Measurements from ENCODE around the gene SLC25A52. TPM values are rescaled to one million over a fixed set of nuclear protein-coding genes. Genes with fewer than 3 reads are reported as not detected.

Gene SLC25A52
- total and polyA plus RNA-seq, 10 donors = 0.09 to 1.4 TPM; not detected in 8

DNA sequence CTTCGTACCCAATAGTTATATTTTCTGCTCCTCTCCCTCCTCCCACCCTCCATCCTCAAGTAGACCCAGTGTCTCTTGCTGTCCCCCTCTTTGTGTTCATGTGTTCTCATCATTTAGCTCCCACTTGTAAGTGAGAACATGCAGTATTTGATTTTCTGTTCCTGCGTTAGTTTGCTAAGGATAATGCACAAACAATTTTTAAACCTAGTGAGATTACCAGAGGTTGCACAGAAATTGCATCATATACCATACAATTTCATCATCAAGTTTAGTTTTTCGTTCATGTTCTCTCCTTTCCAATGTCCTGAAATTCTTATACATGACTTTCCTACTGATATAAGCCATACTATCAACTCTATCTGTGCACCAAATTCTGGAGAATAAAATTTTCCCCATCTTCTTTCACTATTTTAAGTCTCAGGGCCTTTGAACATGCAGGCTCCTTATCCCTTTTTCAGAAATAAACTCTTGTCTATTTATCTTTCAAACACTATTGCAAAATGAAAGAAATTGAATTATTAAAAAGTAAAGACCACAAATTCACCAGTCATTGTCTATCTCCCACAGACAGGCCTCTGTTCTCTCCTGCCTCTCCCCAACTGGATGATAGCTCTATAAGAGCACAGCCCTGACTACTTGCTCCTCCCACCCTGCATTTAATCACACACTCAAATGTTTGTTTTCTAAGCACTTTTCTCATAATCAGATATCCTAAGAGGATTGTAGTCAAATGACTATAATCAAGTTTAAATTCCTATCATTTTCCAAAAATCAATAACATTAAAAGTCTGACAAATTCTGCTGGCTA is 49.1 kb downstream of the SLC25A52 start:
- TF ChIP-seq POLR2AphosphoS5 (IDR thresholded peaks at IDR 0.05) = no peak
- TF ChIP-seq, protein P1, sequence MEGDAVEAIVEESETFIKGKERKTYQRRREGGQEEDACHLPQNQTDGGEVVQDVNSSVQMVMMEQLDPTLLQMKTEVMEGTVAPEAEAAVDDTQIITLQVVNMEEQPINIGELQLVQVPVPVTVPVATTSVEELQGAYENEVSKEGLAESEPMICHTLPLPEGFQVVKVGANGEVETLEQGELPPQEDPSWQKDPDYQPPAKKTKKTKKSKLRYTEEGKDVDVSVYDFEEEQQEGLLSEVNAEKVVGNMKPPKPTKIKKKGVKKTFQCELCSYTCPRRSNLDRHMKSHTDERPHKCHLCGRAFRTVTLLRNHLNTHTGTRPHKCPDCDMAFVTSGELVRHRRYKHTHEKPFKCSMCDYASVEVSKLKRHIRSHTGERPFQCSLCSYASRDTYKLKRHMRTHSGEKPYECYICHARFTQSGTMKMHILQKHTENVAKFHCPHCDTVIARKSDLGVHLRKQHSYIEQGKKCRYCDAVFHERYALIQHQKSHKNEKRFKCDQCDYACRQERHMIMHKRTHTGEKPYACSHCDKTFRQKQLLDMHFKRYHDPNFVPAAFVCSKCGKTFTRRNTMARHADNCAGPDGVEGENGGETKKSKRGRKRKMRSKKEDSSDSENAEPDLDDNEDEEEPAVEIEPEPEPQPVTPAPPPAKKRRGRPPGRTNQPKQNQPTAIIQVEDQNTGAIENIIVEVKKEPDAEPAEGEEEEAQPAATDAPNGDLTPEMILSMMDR (IDR thresholded peaks at IDR 0.05 in 8 of 11, conservative IDR thresholded peaks at IDR 0.05 in 3 of 11) = no peak
- intact Hi-C loops (cut with DNase I; ENCODE audit: low total_unique reads) = no loop called here
- Histone ChIP-seq H3K36me3 (no peaks in the 10 kb centered on the region), H3K4me3 (no peak overlapping the region), H3K27ac (no peak overlapping the region), H3K27me3 (replicated peaks in 1 of 7) (no peaks in the 10 kb centered on the region), H3K4me1 (no peaks in the 10 kb centered on the region), H3K9me3 (peaks cover 0 to 4% (median 0%) of the 10 kb centered on the region in 8 donors)
- no peak for DNase-seq
- WGBS, 5 donors = 62 to 85% (median 76%) methylated on average over 3 of the region's 3 CpGs

- H3K4me3 ChIP-seq = no peak overlapping the region
- no peaks in the 10 kb centered on the region for H3K36me3 ChIP-seq
- intact Hi-C loops (cut with DNase I; ENCODE audit: low total_unique reads) = no loop called here
- no peaks in the 10 kb centered on the region for H3K4me1 ChIP-seq
- DNase-seq = no peak
- 53 to 74% (median 66%) methylated on average over 3 of the region's 3 CpGs for WGBS, 5 donors
- no peaks in the 10 kb centered on the region for H3K27me3 ChIP-seq (replicated peaks in 1 of 7)
- TF ChIP-seq POLR2A (IDR thresholded peaks at IDR 0.05) (no peak), POLR2AphosphoS5 (IDR thresholded peaks at IDR 0.05) (no peak)
- TF ChIP-seq, protein P1 (IDR thresholded peaks at IDR 0.05 in 8 of 11, conservative IDR thresholded peaks at IDR 0.05 in 3 of 11) = no peak
- no peak overlapping the region for H3K27ac ChIP-seq
- H3K9me3 ChIP-seq = peaks cover 0 to 4% (median 0%) of the 10 kb centered on the region in 8 donors
Measured at GRCh38 chr18:31710826-31711225, 49.9 kb downstream of the SLC25A52 start.

Other genes with a start within 250 kb of the SLC25A52 start
- not detected for gene TTR, start 169.0 kb downstream of the SLC25A52 start, total RNA-seq
- under 1 TPM in 2 of 3 donors, not detected in 1; 0.14 to 0.15 TPM for gene TTR, start 169.0 kb downstream of the SLC25A52 start, polyA plus RNA-seq
- gene B4GALT6, start 76.3 kb downstream of the SLC25A52 start, total RNA-seq = 1 to 10 TPM; 2.0 to 9.1 (median 5.5) TPM
- under 1 TPM; 0.42 to 1.00 (median 0.56) TPM for gene B4GALT6, start 76.3 kb downstream of the SLC25A52 start, polyA plus RNA-seq
- gene TRAPPC8, start 182.2 kb upstream of the SLC25A52 start, total RNA-seq = 10 to 100 TPM; 46.4 to 64.5 (median 53.3) TPM
- gene TRAPPC8, start 182.2 kb upstream of the SLC25A52 start, polyA plus RNA-seq = 10 to 100 TPM; 17.6 to 19.6 (median 19.4) TPM